HL-60/S4 (cell line): ENCODE data around the gene OPA3.

Experiments
- in situ Hi-C: fragments of 300-500 bp; cut with MboI; formaldehyde crosslinking; loops from 2 replicates; pipeline ENCODE4 v1.14.3; 2022; ENCODE audit warnings: low sequenced_read_pairs

Gene OPA3

DNA sequence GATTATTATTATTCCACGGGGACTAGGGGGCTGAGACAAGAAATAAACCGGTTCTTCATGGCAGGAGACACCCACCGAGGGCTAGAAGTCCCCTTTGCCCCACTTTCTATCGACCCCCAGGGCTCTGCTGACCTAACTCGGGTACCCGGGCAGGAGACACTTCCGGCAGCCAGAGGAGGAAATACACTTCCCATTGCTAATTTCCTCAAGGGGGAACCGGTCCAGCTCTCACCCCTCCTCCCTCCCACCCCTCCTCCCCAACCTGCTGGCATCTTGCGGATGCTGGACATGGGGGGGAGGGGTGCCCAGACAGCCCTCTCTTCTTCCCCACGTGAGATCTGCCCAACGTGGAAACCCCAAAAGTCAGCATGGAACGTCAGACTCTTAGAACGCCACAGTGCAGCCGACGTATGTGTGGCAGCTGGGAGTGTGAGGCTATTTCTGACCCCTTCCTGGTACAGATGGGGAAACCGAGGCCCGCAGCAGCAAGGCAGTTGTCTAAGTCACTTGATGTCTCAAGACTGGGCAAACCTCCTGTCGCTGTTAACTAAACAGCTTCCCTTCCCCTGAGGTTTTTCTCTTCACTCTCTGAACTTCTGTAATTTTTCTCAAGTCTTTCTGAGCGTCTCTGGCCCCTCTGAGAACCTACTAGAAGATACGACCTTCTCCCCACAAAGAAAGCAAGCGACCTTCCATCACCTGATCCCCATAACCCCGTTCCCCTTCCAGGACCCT is 13.8 kb upstream of the OPA3 start:
- in situ Hi-C loops: no loop called here

DNA sequence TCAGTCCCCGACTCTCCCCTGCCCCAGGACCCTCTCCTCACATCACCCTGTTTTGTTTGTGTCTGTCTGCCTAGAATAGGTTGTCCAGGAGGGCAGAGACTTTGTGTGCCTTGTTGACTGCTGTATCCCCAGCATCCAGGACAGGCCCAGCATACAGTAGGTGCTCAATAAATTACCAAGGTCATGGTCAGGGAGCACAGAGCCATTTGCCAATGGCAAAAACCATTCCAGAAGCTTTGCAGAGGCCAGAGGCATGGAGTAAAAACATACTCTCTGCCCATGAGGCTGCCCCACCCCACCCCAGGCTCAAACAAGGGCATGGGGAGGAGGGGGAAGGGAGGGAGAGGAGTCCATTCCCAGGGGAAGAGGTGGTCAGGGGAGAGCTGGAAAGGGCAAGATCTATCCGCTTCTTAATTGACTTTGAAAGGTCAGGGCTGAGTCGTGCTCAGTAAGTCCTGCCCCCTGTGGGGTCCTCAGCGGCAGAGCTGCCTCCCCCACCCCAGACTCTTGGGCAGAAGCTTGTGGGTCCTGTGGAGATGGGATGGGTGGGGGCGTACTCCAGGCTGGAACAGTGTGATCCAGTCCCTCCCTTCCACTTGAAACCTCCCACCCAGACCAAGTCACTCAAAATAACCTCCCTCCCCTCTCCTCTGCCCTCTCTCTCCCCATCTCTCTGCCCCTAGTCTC is 13.0 kb upstream of the OPA3 start:
- in situ Hi-C loops: no loop called here

DNA sequence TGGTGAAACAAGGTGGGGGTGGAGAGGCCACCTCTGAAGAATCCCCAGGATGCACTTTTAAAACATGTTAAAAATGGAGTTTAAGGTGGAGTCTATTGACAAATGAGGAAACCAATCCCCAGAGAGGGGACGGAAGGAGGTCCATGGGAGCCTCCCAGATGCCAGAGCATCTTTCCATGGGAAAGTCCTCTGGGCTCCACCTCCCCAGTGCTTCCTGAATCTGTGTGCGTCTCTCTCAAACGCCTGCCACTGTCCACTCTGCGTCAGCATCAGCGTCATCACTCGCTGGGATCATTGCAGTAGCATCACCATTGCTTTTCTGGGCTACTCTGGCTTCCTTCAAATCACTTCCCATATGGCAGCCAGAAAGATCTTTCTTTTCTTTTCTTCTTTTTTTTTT is 11.2 kb upstream of the OPA3 start:
- in situ Hi-C loops: no loop called here

DNA sequence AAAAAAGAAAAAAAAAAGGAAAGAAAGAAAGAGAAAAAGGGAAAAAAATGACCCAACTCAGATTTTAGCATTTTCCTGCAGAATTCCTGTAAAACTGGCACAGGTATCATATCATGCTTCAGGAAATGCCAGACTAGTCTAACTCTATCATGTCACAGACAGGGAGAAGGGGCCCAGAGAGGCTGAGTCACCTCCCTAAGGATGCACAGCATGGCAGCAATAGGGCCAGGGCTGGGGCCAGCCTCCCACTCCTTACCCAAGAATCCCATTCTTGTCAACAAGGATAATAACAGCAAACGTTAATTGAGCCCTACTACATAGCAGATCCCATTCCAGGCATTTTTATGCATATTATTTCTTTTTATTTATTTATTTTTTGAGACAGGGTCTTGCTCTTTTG is 8.9 kb upstream of the OPA3 start:
- in situ Hi-C loops: no loop called here

DNA sequence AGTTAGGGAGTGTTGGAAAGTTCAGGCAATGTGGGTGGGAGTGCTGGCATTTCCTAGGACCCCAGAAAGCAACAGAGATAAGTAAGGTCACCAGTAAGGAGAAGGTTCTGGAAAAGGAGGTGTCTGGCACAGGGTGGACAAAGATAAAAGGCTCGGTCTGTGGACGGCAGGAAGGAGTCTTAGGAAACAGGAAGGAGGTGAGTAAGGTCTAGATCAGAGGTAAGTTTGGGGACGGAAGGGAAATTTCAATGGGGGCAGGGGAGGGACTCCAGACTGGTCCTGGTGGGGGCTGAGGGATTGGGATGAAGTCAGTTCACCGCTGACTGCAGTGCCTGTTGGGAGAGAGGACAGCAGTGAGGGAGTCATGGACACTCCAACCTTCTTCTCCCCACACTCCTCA is 7.8 kb upstream of the OPA3 start:
- in situ Hi-C loops: no loop called here

DNA sequence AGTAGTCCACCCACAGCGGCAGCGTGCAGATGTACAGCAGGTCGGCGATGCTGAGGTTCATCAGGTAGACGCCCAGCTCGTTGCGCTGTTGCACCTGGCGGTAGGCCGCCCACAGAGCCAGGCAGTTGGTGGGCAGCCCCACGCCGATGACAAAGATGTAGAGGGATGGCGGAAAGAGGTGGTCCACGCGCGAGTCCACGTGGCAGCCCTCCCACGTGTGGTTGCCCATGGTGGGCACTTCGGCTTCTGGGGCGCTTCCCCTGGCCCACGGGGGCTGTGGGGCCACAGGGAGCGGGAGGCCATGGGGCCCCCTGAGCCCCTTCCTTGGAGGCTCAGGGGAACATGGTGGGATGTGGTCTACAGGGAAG is 7.0 kb upstream of the OPA3 start:
- in situ Hi-C loops: no loop called here

DNA sequence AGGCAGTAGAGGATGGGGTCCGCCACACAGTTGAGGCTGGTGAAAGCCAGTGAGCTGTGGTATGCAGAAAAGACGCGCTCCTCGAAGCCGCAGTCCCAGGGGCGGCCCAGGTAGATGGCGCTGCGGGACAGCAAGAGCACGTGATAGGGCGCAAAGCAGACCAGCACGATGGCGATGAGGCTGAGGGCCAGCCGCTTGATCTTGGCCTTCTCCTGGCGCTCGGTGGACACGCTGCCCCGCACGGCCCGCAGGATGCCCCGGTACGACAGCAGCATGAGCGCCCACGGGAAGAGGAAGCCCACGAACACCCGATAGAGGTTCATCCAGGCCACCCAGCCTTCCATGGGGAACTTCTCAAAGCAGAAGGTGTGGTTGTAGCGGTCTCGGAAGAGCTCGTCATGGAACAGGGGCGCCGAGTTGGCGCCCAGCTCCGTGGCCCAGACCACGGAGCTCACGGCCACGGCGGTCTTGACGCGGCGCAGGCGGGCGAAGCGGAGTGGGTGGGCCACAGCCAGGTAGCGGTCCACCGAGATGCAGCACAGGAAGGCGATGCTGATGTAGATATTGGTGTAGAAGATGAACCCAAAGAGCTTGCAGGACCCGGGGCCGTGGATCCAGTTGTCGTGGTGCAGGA is 6.5 kb upstream of the OPA3 start:
- in situ Hi-C loops: no loop called here

DNA sequence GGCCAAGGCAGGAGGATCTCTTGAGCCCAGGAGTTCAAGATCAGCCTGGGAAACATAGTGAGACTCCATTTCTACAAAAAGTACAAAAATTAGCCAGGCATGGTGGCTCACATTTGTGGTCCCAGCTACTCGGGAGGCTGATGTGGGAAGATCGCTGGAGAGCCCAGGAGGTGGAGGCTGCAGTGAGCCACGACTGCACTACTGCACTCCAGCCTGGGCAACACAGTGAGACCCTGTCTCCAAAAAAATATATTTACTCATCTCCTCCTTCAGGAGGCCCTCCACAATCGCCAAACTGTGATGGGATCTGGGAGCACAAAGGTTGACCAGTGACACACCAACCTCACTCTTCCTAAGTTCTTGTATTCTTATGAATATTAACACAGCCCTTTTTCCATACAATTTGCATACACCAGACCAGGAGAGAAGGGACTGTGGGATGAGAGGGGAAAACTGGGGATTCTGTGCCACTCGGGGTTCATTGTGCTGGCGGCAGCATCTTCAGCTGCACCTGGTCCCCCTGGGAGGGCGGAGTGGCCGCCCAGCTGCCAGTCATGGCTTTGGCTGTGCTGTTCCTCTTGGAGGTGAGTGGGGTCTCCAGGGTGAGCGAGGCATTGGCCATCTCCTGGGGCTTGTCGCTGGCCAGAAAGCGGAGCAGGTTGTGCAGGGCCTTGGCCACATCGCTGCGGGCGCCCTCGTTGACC is 5.8 kb upstream of the OPA3 start:
- in situ Hi-C loops: no loop called here

DNA sequence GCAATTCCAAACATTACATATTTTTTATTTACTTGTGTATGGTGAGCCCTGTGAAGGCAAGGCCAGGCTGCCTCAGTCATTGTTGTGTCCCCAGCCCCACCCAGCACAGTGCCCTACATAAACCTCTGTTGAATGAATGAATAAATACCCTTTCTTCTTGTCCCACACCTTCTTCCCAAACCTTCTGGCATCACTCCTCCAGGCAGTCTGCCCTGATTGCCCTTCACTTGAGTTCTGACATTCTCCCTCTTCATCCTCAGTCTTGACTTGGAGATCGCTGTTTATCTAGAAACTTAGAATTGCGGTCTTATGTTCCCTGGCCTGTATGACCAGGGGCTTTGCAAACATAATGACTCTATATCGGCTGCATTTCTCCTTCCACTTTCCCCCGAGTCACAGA is 5.2 kb upstream of the OPA3 start:
- in situ Hi-C loops: no loop called here

DNA sequence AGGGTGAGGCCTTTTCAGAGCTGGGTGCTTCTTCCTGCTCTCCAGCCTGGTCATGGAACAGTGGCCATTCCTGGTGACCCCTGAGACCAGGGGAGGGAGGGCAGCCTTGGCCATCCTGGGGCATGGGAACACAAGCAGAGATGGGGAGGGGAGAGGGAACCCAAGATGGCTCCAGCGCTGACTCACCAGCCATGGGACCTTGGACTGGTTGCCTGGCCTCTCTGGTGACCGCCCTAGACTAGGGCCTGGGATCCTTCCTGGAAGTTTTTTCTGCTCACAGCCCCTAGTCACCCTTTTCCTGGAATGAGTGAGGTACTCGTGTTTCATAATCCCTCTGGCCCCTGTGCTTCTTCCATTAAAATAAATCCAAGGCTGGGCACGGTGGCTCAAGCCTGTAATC is 3.3 kb upstream of the OPA3 start:
- in situ Hi-C loops: no loop called here

DNA sequence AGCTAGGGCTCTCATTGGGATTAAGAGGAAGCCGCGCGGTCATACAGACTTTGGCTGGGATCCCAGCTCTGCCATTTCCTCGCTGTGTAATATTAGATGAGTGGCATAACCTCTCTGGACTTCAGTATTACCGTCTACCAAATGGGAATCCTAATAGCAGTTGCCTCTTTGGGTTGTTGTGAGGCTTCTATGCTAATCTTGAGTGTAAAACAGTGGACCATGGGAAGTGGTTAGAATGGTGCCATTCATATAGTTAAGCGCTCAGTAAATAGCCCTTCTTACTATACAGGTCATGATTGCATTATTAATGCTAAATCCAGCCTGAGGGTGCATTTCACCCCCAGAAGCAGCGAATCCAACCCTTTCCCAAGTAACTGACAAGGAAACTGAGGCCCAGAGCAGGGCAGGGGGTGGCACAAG is 566 bp upstream of the OPA3 start:
- in situ Hi-C loops: no loop called here

DNA sequence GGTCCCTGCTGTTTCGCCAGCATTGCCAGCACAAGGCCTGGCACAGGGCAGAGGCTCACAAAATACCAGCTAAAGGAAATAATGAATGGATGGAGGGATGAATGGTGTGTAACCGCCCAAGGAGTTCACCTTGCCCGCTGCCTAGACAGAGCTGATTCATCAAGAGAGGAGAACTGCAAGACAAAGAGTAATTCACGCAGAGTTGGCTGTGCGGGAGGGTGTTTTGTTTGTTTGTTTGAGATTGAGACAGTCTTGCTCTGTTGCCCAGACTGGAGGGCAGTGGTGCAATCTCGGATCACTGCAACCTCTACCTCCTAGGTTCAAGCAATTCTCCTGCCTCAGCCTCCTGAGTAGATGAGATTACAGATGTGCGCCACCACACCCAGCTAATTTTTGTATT is 3.0 kb downstream of the OPA3 start:
- in situ Hi-C loops: no loop called here

DNA sequence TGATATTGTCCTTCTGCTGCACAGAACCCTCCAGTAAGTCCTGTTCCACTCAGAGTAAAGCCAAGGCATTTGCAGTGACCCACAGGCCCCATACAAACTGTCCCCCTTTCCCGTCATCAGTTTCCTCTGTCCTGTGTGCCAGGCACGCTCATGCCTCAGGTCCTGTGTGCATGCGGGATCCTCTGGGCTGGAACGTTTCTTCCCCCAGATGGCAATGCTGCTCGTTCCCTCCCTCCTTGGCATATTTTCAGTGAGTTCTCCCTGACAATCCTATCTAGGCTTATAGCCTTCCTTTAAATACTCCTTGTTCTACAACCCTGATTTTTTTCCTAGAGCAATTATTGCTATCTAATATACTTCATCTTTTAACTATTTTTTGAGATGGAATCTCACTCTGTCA is 5.7 kb downstream of the OPA3 start:
- in situ Hi-C loops: no loop called here

DNA sequence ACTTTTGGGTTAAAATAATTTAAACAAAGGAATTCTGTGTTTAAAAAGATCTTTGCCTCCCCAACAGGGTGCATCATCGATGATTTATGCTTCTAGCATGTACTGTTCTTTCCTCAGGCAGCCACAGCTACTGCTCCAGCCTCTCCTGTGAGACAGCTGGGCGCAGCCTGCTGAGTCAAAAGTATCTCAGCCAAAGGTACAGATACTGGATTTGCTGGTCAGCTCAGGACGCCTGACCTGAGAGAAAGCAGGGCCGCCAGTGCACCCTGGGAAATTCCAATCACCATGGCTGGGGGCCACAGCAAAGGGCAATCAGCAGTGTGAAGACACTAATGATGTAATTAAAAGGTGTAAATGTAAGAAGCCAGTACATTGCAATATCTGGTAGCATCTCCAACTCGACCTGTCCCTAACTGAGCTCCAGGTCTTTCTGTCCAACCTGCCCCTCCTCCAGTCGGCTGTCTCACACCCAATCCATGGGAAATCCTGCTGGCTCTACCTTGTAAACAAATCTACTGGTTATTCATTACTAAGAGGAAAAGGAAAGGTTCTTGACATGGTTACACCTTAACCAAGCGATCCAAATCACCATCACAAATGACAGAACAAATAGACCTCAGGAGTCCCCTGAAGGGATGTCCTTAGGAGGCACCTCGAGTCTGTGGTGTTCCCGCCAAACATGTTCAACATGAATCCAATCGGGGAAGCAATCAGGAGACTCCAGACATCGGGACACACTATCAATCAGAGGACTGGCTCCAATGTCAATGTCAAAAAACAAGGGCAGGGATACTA is 7.3 kb downstream of the OPA3 start:
- in situ Hi-C loops: no loop called here

DNA sequence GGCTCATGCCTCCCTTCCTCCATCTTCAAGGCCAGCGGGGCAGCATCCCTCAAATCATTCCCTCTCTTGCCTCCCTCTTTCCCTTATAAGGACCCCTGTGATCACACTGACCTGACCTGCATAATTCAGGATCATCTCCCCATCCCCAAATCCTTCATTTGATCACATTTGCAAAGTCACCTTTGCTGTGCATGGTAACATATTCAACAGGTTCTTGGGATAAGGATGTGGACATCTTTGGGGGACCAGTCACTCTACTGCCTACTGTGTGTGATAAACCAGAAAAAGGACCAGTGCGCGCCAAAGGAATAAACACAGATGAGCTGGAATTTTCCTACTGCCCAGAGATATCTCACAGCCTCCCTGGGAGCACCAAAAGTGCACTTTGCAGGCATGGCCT is 7.9 kb downstream of the OPA3 start:
- in situ Hi-C loops: no loop called here

DNA sequence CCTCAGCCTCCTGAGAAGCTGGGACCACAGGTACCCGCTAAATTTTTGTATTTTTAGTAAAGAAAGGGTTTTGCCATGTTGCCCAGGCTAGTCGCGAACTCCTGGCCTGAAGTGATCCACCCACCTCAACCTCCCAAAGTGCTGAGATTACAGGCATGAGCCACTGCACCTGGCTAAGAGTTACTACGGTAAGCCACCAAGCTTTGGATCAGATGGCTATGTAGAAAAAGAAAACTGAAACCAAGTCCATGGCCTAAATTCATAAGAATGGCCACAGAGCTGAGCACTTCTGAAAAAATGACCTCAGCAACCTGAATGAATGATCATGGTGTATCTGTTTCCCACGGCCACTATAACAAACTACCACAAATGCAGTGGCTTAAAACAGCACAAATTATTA is 9.4 kb downstream of the OPA3 start:
- in situ Hi-C loops: no loop called here

DNA sequence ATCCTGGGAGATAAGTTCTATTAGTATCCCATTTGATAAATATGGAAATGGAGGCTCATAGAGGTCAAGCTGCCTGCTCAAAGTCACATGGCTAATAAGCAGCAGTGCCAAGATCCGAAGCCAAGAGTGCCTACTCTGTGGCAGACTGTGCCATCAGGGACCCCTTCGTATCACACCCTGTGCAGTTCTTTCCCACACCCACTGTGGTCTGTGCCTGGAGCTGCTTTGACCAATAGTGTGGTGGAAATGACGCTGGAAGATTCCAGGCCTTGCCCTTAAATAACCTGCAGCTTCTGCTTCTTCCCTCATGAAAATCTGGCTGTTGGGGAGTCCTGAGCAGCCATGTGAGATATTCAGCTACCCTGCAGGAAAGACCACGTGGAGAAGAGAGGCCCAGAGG is 10.1 kb downstream of the OPA3 start:
- in situ Hi-C loops: no loop called here

DNA sequence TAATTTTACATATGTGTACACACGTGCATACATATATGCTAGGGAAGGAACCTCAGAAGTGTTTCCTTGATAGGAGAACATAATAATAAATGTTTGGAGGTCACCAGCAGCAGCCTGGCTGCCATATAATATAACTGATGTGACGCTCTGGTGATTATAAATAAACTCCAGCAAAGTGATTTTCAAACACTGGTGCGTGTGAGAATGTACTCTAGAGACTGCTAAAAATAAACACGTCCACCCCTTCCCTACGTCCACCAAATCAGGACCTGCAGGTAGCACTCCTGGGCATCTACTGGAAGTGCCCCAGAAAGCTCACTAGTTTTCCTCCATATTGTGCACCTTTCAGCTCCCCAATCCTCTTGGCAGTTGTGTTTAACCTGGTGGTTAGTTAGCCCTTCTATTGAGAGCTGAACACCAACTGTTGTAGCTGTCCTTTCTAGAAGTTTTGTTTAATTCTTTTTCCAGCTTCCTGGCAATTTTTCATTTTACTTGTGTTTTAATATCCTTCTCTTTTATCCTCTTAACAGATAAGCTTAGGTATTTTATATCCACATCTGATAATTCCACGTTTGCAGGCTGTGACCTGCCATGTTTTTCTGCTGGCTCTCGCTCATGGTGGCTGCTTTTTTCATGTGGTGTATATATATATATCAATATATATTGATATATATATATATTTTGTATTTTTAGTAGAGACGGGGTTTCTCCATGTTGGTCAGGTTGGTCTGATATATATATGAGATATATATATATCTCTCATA is 13.0 kb downstream of the OPA3 start:
- in situ Hi-C loops: no loop called here

DNA sequence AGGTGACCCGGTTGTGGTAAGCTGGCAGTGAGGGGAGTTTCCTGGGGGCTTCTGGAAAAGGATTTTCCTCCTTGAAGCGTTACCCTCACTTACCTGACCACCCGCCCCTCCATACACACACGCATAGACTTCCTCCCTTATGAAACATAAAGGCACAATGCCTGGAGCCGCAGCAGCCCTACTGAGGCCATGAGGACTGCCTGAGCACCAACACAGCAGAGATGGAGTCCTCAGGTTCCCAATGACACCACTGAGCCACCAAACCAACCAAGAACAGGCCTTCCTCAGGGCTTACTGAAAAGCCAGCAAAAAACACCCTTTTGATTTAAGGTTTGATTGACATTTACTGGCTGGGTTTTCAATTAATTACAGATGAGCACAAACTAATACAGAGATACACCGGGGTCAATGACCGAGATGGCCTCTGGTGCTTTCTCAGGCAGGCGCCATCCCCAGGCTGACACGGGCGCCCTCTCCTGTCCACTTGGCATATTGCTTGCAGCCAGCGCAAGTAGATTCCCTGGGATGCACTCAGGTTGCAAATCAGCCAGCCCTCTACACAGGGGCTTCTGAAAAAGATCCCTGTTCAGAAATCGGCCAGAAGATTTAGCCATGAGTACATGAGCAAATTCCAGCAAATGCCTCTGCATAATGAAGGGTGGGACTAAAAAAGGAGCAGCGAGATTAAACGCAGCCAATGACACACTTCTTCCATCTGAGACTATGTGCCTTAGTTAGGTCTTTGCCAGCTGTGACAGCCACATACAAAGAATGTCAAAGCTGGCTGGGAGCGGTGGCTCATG is 14.8 kb downstream of the OPA3 start:
- in situ Hi-C loops: no loop called here
